Progenitor cell of endocrine pancreas (in vitro differentiated cells): ENCODE results near the gene SIGLEC7. TPM values are rescaled to one million over a fixed set of nuclear protein-coding genes. Genes with fewer than 3 reads are reported as not detected.

Experiments used
- DNase-seq: peaks from one replicate; pipeline ENCODE4 v3.0.0; 2021; ENCODE audit warnings: low spot score; ENCODE audit not compliant: unreplicated experiment
- H3K27ac Mint-ChIP-seq: 2 replicates; pipeline ENCODE4 v1.8.0; 2021; ENCODE audit warnings: mild to moderate bottlenecking, moderate library complexity, mixed read lengths
- H3K27me3 Mint-ChIP-seq: 2 replicates; pipeline ENCODE4 v1.8.0; 2021; ENCODE audit warnings: mixed read lengths
- H3K36me3 Mint-ChIP-seq: 2 replicates; pipeline ENCODE4 v1.8.0; 2022; ENCODE audit warnings: mixed read lengths; ENCODE audit not compliant: insufficient read depth
- H3K4me1 Mint-ChIP-seq: 2 replicates; pipeline ENCODE4 v1.8.0; 2021; ENCODE audit warnings: low read depth, mixed read lengths
- H3K4me3 Mint-ChIP-seq: 2 replicates; pipeline ENCODE4 v1.8.0; 2021; ENCODE audit warnings: low read depth, mild to moderate bottlenecking, moderate library complexity, mixed read lengths
- H3K9me3 Mint-ChIP-seq: 2 replicates; pipeline ENCODE4 v1.8.0; 2021; ENCODE audit warnings: low read depth, mixed read lengths
- total RNA-seq: library from RNA; stranded (reverse); gene quantifications from 2 replicates; pipeline ENCODE4 v1.2.1, GENCODE V29; 2021
- TF ChIP-seq, protein P1 (sequence below): fragments of 200-600 bp; sonication (generic); IDR thresholded peaks from one replicate; pipeline ENCODE4 v1.5.0; 2021; ENCODE audit warnings: antibody characterized with exemption, mild to moderate bottlenecking; ENCODE audit not compliant: unreplicated experiment

SIGLEC7 gene
- total RNA-seq, 1 donor from 2014 or later: not detected

DNA sequence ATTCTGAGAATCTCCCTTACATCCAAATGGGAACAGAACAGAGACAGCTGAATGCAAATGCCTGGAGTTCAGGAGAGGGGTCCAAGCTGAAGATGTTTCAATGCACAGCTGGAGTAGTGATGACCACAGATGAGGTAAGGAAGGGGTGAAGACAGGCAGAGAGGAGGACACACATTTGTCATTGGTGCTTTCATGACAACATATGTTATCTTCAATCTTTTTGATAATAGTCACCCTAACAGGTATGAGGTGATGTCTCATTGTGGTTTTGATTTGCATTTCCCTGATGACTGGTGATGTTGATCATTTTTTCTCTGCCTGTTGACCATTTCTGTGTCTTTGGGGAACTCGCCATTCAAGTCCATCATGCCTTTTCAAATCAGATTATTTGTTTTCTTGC is 19.2 kb downstream of the SIGLEC7 start:
- no peak overlapping the region for H3K27ac Mint-ChIP-seq
- H3K9me3 Mint-ChIP-seq: no peaks in the 10 kb centered on the region
- H3K27me3 Mint-ChIP-seq: peaks cover 5% of the 10 kb centered on the region
- TF ChIP-seq, protein P1, sequence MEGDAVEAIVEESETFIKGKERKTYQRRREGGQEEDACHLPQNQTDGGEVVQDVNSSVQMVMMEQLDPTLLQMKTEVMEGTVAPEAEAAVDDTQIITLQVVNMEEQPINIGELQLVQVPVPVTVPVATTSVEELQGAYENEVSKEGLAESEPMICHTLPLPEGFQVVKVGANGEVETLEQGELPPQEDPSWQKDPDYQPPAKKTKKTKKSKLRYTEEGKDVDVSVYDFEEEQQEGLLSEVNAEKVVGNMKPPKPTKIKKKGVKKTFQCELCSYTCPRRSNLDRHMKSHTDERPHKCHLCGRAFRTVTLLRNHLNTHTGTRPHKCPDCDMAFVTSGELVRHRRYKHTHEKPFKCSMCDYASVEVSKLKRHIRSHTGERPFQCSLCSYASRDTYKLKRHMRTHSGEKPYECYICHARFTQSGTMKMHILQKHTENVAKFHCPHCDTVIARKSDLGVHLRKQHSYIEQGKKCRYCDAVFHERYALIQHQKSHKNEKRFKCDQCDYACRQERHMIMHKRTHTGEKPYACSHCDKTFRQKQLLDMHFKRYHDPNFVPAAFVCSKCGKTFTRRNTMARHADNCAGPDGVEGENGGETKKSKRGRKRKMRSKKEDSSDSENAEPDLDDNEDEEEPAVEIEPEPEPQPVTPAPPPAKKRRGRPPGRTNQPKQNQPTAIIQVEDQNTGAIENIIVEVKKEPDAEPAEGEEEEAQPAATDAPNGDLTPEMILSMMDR: no peak
- DNase-seq: no peak
- H3K4me1 Mint-ChIP-seq: peaks cover 1% of the 10 kb centered on the region
- H3K4me3 Mint-ChIP-seq: no peak overlapping the region
- H3K36me3 Mint-ChIP-seq: no peaks in the 10 kb centered on the region

DNA sequence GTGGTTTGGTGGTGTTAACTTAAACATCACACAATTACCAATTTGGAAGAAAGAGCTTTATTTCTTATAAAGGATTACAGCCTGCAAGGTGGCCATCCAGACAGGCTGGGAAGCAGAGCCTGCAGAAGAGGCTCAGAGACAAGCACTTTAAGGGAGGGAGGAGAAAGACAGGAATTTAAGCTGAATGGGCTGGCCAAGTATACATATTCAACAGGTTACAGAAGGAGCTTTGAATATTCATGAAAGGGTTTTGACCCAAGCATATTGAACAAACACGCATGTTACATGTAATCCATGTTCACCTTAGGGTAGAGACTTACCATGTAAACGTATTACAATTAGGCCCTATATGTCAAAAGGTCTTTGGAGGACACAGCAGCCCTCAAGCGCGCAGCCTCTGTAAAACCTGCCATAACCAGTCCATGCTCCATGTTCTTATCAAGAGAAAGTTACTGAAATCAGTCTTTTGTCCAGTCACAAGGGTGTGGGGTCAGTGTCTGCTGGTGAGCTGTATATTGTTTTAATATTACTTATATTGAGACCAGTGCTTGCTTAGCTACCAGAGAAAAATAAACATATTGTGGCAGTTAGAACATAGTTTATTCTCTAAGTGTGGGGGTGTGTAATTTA is 19.9 kb downstream of the SIGLEC7 start:
- TF ChIP-seq, protein P1: no peak
- Mint-ChIP-seq H3K36me3 (no peaks in the 10 kb centered on the region), H3K27ac (no peak overlapping the region), H3K4me3 (no peak overlapping the region), H3K27me3 (peaks cover 7% of the 10 kb centered on the region), H3K9me3 (no peaks in the 10 kb centered on the region), H3K4me1 (no peaks in the 10 kb centered on the region)
- no peak for DNase-seq

DNA sequence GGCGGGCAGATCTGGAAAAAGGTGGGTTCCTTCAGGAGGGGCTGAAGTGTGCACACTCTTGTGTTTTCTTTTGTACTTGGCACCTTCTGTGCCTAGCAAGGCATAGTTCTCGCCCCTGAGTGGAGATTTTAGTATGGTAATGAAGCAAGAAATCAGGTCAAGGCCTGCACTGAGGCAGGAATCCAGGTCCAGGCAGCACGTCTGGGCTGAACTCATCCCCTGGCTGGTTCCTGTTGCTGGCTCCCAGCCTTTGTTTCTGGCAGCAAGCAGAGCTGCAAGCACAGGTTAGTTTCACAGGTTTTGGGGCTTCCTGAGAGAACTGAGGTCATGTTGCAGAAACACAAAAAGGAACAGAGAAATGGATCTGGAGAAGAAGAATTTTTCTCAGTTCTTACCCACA is 21.2 kb downstream of the SIGLEC7 start:
- H3K9me3 Mint-ChIP-seq: no peaks in the 10 kb centered on the region
- TF ChIP-seq, protein P1: no peak
- no peak overlapping the region for H3K27ac Mint-ChIP-seq
- no peak overlapping the region for H3K4me3 Mint-ChIP-seq
- DNase-seq: no peak
- H3K4me1 Mint-ChIP-seq: no peaks in the 10 kb centered on the region
- H3K36me3 Mint-ChIP-seq: no peaks in the 10 kb centered on the region
- H3K27me3 Mint-ChIP-seq: peaks cover 8% of the 10 kb centered on the region

DNA sequence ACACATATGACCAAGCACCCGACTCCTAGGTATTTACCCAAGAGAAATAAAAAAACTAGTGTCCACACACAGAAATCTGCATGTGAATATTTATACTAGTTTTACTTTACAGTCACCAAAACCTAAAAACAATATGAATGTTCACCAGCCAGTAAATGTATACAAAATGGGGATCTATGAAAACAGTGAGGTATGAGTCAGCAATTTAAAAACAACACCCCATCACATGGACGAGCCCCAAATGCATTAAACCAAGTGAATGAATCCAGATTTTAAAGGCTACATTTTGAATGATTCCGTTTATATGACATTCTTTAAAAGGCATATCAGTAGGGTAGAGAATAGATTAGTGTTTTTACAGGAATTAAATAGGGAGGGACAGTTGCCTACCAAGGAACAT is 22.1 kb downstream of the SIGLEC7 start:
- peaks cover 3% of the 10 kb centered on the region for H3K9me3 Mint-ChIP-seq
- no peaks in the 10 kb centered on the region for H3K4me1 Mint-ChIP-seq
- no peaks in the 10 kb centered on the region for H3K36me3 Mint-ChIP-seq
- DNase-seq: no peak
- TF ChIP-seq, protein P1: no peak
- no peak overlapping the region for H3K4me3 Mint-ChIP-seq
- H3K27ac Mint-ChIP-seq: no peak overlapping the region
- peaks cover 11% of the 10 kb centered on the region for H3K27me3 Mint-ChIP-seq

DNA sequence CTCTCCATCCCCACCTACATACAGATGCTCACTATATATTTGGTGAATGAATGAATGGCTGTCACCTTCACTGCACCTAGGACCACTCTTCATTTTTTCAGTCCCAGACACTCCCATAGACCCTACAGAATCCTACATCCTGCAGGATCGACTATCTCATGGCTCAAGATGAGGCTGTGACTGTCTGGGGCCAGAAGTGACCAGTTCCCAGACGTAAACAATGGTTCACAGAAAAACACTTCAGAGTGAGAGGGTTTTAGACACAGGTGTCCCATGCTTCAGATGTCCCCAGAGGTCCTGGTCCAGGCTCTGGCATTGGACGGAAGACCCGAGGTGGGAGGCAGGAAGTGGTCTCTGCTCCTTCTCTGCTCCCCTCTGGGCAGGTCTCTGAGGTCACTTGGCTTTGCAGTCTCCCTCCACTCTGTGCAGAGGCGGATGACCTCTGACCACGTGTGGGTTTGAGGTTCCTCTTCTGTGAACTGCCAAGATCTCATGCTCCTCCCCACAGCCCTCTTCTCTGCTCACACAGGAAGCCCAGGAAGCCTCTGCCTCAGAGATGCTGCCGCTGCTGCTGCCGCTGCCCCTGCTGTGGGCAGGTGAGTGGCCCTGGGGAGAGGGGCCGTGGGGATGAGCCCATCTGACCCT is 24.9 kb downstream of the SIGLEC7 start:
- no peaks in the 10 kb centered on the region for H3K4me1 Mint-ChIP-seq
- DNase-seq: no peak
- TF ChIP-seq, protein P1: no peak
- no peak overlapping the region for H3K27ac Mint-ChIP-seq
- no peaks in the 10 kb centered on the region for H3K36me3 Mint-ChIP-seq
- peaks cover 3% of the 10 kb centered on the region for H3K9me3 Mint-ChIP-seq
- peaks cover 28% of the 10 kb centered on the region for H3K27me3 Mint-ChIP-seq
- no peak overlapping the region for H3K4me3 Mint-ChIP-seq
